Osteocyte (in vitro differentiated cells): Measurements from ENCODE around the gene ZNF276. TPM values are rescaled to one million over a fixed set of nuclear protein-coding genes. Genes with fewer than 3 reads are reported as not detected.
"Not testable (repeated sequence)": the region's sequence is repeated elsewhere in the genome, so short reads cannot be mapped to it uniquely, and the experiment has no call there.

ENCODE experiments used
- DNase-seq: peaks from one replicate; pipeline ENCODE4 v3.0.0; 2021; ENCODE audit warnings: mixed read lengths; ENCODE audit not compliant: unreplicated experiment; ENCODE audit errors: extremely low spot score
- H3K27ac Mint-ChIP-seq: one replicate; pipeline ENCODE4 v1.8.0; 2021; ENCODE audit warnings: mild to moderate bottlenecking, mixed read lengths; ENCODE audit not compliant: unreplicated experiment
- H3K27me3 Mint-ChIP-seq: one replicate; pipeline ENCODE4 v1.8.0; 2021; ENCODE audit warnings: mixed read lengths; ENCODE audit not compliant: unreplicated experiment
- H3K36me3 Mint-ChIP-seq: one replicate; pipeline ENCODE4 v1.8.0; 2021; ENCODE audit warnings: mixed read lengths; ENCODE audit not compliant: unreplicated experiment
- H3K4me1 Mint-ChIP-seq: one replicate; pipeline ENCODE4 v1.8.0; 2021; ENCODE audit warnings: mixed read lengths; ENCODE audit not compliant: unreplicated experiment
- H3K4me3 Mint-ChIP-seq: one replicate; pipeline ENCODE4 v1.8.0; 2021; ENCODE audit warnings: mild to moderate bottlenecking, moderate library complexity, mixed read lengths; ENCODE audit not compliant: unreplicated experiment
- H3K9me3 Mint-ChIP-seq: one replicate; pipeline ENCODE4 v1.8.0; 2021; ENCODE audit warnings: mixed read lengths; ENCODE audit not compliant: unreplicated experiment
- CTCF ChIP-seq: fragments of 200-600 bp; sonication (generic); IDR thresholded peaks from 2 replicates; pipeline ENCODE4 v1.5.0; 2021; ENCODE audit warnings: antibody characterized with exemption, mild to moderate bottlenecking, moderate library complexity
- total RNA-seq: library from RNA; stranded (reverse); gene quantifications from 2 replicates; pipeline ENCODE4 v1.2.1, GENCODE V29; 2021

Gene ZNF276
- total RNA-seq, 1 donor from 2014 or later, result 21.3 TPM

- no peak overlapping the region for H3K27ac Mint-ChIP-seq
- no peaks in the 10 kb centered on the region for H3K27me3 Mint-ChIP-seq
- TF ChIP-seq CTCF, result no peak
- H3K4me3 Mint-ChIP-seq, result no peak overlapping the region
- no peak for DNase-seq
- peaks cover 9% of the 10 kb centered on the region for H3K4me1 Mint-ChIP-seq
- H3K36me3 Mint-ChIP-seq, result peaks cover 12% of the 10 kb centered on the region
- H3K9me3 Mint-ChIP-seq, result no peaks in the 10 kb centered on the region
Measured at GRCh38 chr16:89697161-89697615, 24.1 kb upstream of the ZNF276 start.

GRCh38 chr16:89697616-89698331, 23.6 kb upstream of the ZNF276 start:
- Mint-ChIP-seq H3K36me3 (peaks cover 10% of the 10 kb centered on the region), H3K27ac (no peak overlapping the region), H3K27me3 (no peaks in the 10 kb centered on the region)

GRCh38 chr16:89698717-89699116, 22.6 kb upstream of the ZNF276 start:
- H3K27me3 Mint-ChIP-seq, H3K36me3 Mint-ChIP-seq, H3K4me3 Mint-ChIP-seq, H3K9me3 Mint-ChIP-seq, H3K27ac Mint-ChIP-seq, H3K4me1 Mint-ChIP-seq, DNase-seq: not testable (repeated sequence)

More at GRCh38 chr16:89697616-89698331, 23.6 kb upstream of the ZNF276 start:
- Mint-ChIP-seq H3K4me1 (peaks cover 9% of the 10 kb centered on the region), H3K4me3 (no peak overlapping the region), H3K9me3 (no peaks in the 10 kb centered on the region)
- no peak for TF ChIP-seq CTCF
- no peak for DNase-seq

GRCh38 chr16:89699629-89700099, 21.7 kb upstream of the ZNF276 start:
- H3K36me3 Mint-ChIP-seq, DNase-seq, H3K27me3 Mint-ChIP-seq, H3K4me1 Mint-ChIP-seq, H3K9me3 Mint-ChIP-seq: not testable (repeated sequence)
- Mint-ChIP-seq H3K27ac (peak overlapping the region; percentile 71), H3K4me3 (peak overlapping the region; percentile 61)

- Mint-ChIP-seq H3K9me3 (no peaks in the 10 kb centered on the region), H3K4me3 (peak overlapping the region; percentile 61), H3K36me3 (no peaks in the 10 kb centered on the region), H3K4me1 (peaks cover 9% of the 10 kb centered on the region), H3K27me3 (no peaks in the 10 kb centered on the region), H3K27ac (peak overlapping the region; percentile 71)
- TF ChIP-seq CTCF, result peak; percentile 58
- DNase-seq, result peak; percentile 98
Measured at GRCh38 chr16:89700100-89700648, 21.2 kb upstream of the ZNF276 start.
